ENCODE data around the gene ACOT8. TPM values are rescaled to one million over a fixed set of nuclear protein-coding genes. Genes with fewer than 3 reads are reported as not detected.

Gene ACOT8
- total and polyA plus RNA-seq, 4 donors: 24.7 to 34.3 (median 31.9) TPM

- WGBS, 2 donors: 92 to 96% methylated on average over 8 of the region's 8 CpGs
- no peak within 1 kb of the TSS for H3K27ac ChIP-seq (ENCODE audit: low read depth in 1 of 2, low read length in 1 of 2)
These were observed 30.1 kb upstream of the ACOT8 start, which contains the start of gene SPATA25 for GRCh38 chr20:45887346-45887715. Gene SPATA25, minus strand, starts transcription at chr20:45887622. Its CDS starts 32 bp downstream, at chr20:45887590.

DNA sequence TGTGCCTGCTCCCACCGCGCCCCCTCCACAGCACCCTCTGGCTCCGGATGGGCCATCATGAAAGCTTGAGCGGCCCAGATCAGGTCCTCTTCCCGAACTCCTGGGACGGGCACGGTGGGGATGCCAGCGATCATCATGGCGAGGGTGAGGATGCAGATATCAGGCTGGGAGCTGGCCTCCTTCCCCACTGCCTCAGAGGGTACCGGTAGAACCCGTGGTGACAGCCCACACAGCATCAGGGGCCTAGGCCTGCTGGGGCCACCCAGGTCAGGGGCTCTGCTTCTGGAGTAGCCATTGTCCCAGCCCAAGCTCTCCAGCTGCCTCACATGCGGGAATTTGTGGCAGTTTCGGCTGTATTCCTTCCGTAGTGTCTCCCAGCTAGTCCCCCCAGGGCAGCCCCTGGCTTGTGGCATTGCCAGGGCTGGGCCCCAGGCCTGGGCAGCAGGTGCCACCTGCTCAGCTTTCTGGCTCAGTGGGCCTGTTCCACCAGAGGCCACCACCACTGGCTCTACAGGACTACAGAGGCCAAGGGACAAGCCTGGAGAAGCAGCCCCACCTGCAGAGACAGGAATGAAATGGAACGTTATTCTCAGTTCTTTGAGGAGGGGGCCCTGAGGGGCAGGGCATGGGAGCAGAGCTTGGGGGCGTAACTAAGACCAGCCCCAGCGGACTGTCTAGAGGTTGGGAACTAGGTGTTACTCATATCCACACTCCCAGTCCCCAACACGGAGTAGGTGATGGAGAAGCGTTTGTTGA, 29.6 kb upstream of the ACOT8 start:
- peaks cover 0 to 13% (median 4%) of the 10 kb centered on the region in 5 donors for H3K4me1 ChIP-seq (ENCODE audit: control insufficient read depth in 5 of 5, insufficient read depth in 5 of 5, low read length in 5 of 5)
- H3K36me3 ChIP-seq (ENCODE audit: control insufficient read depth in 4 of 4, insufficient read depth in 4 of 4, low read length in 4 of 4): peaks cover 10 to 26% (median 13%) of the 10 kb centered on the region in 4 donors
- ATAC-seq (ENCODE audit: insufficient read depth, low FRiP score) (no peak), DNase-seq (no peak)
- WGBS, 2 donors: 92 to 96% methylated on average over 18 to 19 of the region's 19 CpGs
- no peaks in the 10 kb centered on the region for H3K27me3 ChIP-seq (ENCODE audit: control insufficient read depth in 3 of 3, insufficient read depth in 3 of 3, low read length in 2 of 3)
- H3K9me3 ChIP-seq (ENCODE audit: control insufficient read depth in 4 of 4, insufficient read depth in 3 of 4, low read length in 3 of 4): no peaks in the 10 kb centered on the region
- no peak for TF ChIP-seq CTCF (IDR thresholded peaks at IDR 0.05; ENCODE audit: control extremely low read depth, extremely low read depth)
- H3K4me3 ChIP-seq: no peak overlapping the region
- H3K27ac ChIP-seq (ENCODE audit: low read depth in 1 of 2, low read length in 1 of 2): no peak overlapping the region
- no peak overlapping the region for H3K9ac ChIP-seq (ENCODE audit: insufficient read depth in 1 of 2, low read length in 2 of 2)

More at GRCh38 chr20:45887346-45887715, 30.1 kb upstream of the ACOT8 start, which contains the start of gene SPATA25:
- Histone ChIP-seq H3K4me1 (ENCODE audit: control insufficient read depth in 5 of 5, insufficient read depth in 5 of 5, low read length in 5 of 5) (peaks cover 0 to 14% (median 8%) of the 10 kb centered on the region in 5 donors), H3K4me3 (no peak within 1 kb of the TSS), H3K36me3 (ENCODE audit: control insufficient read depth in 4 of 4, insufficient read depth in 4 of 4, low read length in 4 of 4) (peaks cover 10 to 26% (median 13%) of the 10 kb centered on the region in 4 donors), H3K9ac (ENCODE audit: insufficient read depth in 1 of 2, low read length in 2 of 2) (no peak within 1 kb of the TSS), H3K9me3 (ENCODE audit: control insufficient read depth in 4 of 4, insufficient read depth in 3 of 4, low read length in 3 of 4) (no peaks in the 10 kb centered on the region), H3K27me3 (ENCODE audit: control insufficient read depth in 3 of 3, insufficient read depth in 3 of 3, low read length in 2 of 3) (no peaks in the 10 kb centered on the region)
- DNase-seq (no peak), ATAC-seq (ENCODE audit: insufficient read depth, low FRiP score) (no peak)
- TF ChIP-seq CTCF (IDR thresholded peaks at IDR 0.05; ENCODE audit: control extremely low read depth, extremely low read depth): no peak

DNA sequence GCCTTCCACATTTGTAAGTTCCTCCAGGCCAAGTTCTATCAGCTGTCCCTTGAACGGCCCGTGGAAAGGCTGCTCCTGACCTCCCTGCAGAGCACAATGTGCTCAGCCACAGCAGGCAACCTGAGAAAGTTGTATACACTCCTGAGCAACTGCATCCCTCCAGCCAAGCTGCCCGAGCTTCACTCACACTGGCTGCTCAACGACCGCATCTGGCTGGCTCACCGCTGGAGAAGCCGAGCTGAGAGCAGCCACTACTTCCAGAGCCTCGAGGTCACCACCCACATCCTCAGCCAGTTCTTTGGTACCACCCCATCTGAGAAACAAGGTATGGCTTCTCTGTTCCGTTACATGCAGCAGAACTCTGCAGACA, 25.9 kb upstream of the ACOT8 start:
- H3K9me3 ChIP-seq (ENCODE audit: control insufficient read depth in 4 of 4, insufficient read depth in 3 of 4, low read length in 3 of 4): no peaks in the 10 kb centered on the region
- no peak overlapping the region for H3K4me3 ChIP-seq
- ATAC-seq (ENCODE audit: insufficient read depth, low FRiP score) (no peak), DNase-seq (no peak)
- no peak for TF ChIP-seq CTCF (IDR thresholded peaks at IDR 0.05; ENCODE audit: control extremely low read depth, extremely low read depth)
- WGBS, 2 donors: 86 to 91% methylated on average over 9 of the region's 9 CpGs
- no peaks in the 10 kb centered on the region for H3K27me3 ChIP-seq (ENCODE audit: control insufficient read depth in 3 of 3, insufficient read depth in 3 of 3, low read length in 2 of 3)
- peaks cover 12 to 25% (median 14%) of the 10 kb centered on the region in 4 donors for H3K36me3 ChIP-seq (ENCODE audit: control insufficient read depth in 4 of 4, insufficient read depth in 4 of 4, low read length in 4 of 4)
- no peak overlapping the region for H3K27ac ChIP-seq (ENCODE audit: low read depth in 1 of 2, low read length in 1 of 2)
- peaks cover 0 to 6% (median 0%) of the 10 kb centered on the region in 5 donors for H3K4me1 ChIP-seq (ENCODE audit: control insufficient read depth in 5 of 5, insufficient read depth in 5 of 5, low read length in 5 of 5)
- H3K9ac ChIP-seq (ENCODE audit: insufficient read depth in 1 of 2, low read length in 2 of 2): no peak overlapping the region
